PC-9 (cell line): Measurements from ENCODE around the gene TMEM171. TPM values are rescaled to one million over a fixed set of nuclear protein-coding genes. Genes with fewer than 3 reads are reported as not detected.

Source experiments
- BruUV-seq: library from RNA; stranded (reverse); fragments of 400-500 nt; replicated peaks from 2 replicates; lab custom pipeline; 2021; lab: Mats Ljungman, UMichigan
- CTCF ChIA-PET: fragments of 300-600 bp; sonication (Branson Sonifier 250); formaldehyde crosslinking; loops from one replicate; lab custom pipeline; 2022; ENCODE audit warnings: antibody characterized with exemption; lab: Charles Lee
- POLR2A ChIA-PET: fragments of 300-600 bp; sonication (Branson Sonifier 250); formaldehyde crosslinking; loops from one replicate; lab custom pipeline; 2022; ENCODE audit warnings: antibody characterized with exemption; ENCODE audit not compliant: unreplicated experiment; lab: Charles Lee
- DNase-seq, 2 experiments: peaks; one replicate each; pipeline versions ENCODE4 v3.0.0 to v3.0.0-alpha.2; 2015 to 2022; ENCODE audit warnings: mixed read lengths in 1 of 2
- H2AFZ ChIP-seq: fragments of 200-600 bp; sonication (generic); 2 replicates; pipeline ENCODE4 v1.8.1; 2017; ENCODE audit warnings: antibody characterized with exemption
- H3F3A ChIP-seq: fragments of 200-600 bp; sonication (generic); 2 replicates; pipeline ENCODE4 v1.8.1; 2017; ENCODE audit warnings: antibody characterized with exemption, mild to moderate bottlenecking, low read depth; ENCODE audit not compliant: insufficient read depth
- H3K27ac ChIP-seq: fragments of 200-600 bp; sonication (generic); 2 replicates; pipeline ENCODE4 v1.6.1; 2016; ENCODE audit warnings: mixed run types
- H3K27me3 ChIP-seq: fragments of 200-600 bp; sonication (generic); 2 replicates; pipeline ENCODE4 v1.6.1; 2016; ENCODE audit warnings: low read depth, mixed run types; ENCODE audit not compliant: insufficient read depth
- H3K36me3 ChIP-seq: fragments of 200-600 bp; sonication (generic); 2 replicates; pipeline ENCODE4 v1.6.1; 2016; ENCODE audit warnings: low read depth, mixed run types
- H3K4me1 ChIP-seq: fragments of 200-600 bp; sonication (generic); replicated peaks from 2 replicates; pipeline ENCODE4 v1.6.1; 2016; ENCODE audit warnings: mixed run types; ENCODE audit not compliant: insufficient read depth
- H3K4me2 ChIP-seq: fragments of 200-600 bp; sonication (generic); 2 replicates; pipeline ENCODE4 v1.6.1; 2017; ENCODE audit warnings: mixed run types
- H3K4me3 ChIP-seq: fragments of 200-600 bp; sonication (generic); 2 replicates; pipeline ENCODE4 v1.6.1; 2016; ENCODE audit warnings: mixed run types
- H3K79me2 ChIP-seq: fragments of 200-600 bp; sonication (generic); 2 replicates; pipeline ENCODE4 v1.6.1; 2017; ENCODE audit warnings: low read depth, mixed run types
- H3K9me2 ChIP-seq: fragments of 200-600 bp; sonication (generic); 2 replicates; pipeline ENCODE4 v1.8.1; 2017; ENCODE audit warnings: mild to moderate bottlenecking; ENCODE audit not compliant: insufficient read depth
- H3K9me3 ChIP-seq: fragments of 200-600 bp; sonication (generic); 2 replicates; pipeline ENCODE4 v1.8.1; 2016; ENCODE audit warnings: low read depth; ENCODE audit not compliant: insufficient read depth
- H4K20me1 ChIP-seq: fragments of 200-600 bp; sonication (generic); 2 replicates; pipeline ENCODE4 v1.8.1; 2017; ENCODE audit not compliant: insufficient read depth
- CTCF ChIP-seq: fragments of 200-600 bp; sonication (generic); conservative IDR thresholded peaks from 2 replicates; pipeline ENCODE4 v1.6.1; 2017; ENCODE audit warnings: mixed run types, antibody characterized with exemption, mild to moderate bottlenecking, moderate library complexity
- EZH2 ChIP-seq: fragments of 200-600 bp; sonication (generic); IDR thresholded peaks from 2 replicates; pipeline ENCODE4 v1.8.0; 2017; ENCODE audit warnings: antibody characterized with exemption, low read depth
- intact Hi-C: fragments of 100-400 bp; cut with micrococcal nuclease; formaldehyde crosslinking; loops from one replicate; pipeline ENCODE4 v1.10.0; 2022; ENCODE audit not compliant: unreplicated experiment
- total RNA-seq: library from RNA; stranded (reverse); gene quantifications from 2 replicates; pipeline ENCODE4 v1.2.3, GENCODE V29; 2021

TMEM171 gene
- total RNA-seq, 1 experiment from 2014 or later: 7.8 TPM

- no peaks in the 10 kb centered on the region for H3K27me3 ChIP-seq
- no peak overlapping the region for H3K4me3 ChIP-seq
- no peaks in the 10 kb centered on the region for H3K9me2 ChIP-seq
- H3K4me2 ChIP-seq: no peak overlapping the region
- BruUV-seq: no TSS peak
- no peaks in the 10 kb centered on the region for H4K20me1 ChIP-seq
- H3K9me3 ChIP-seq: no peaks in the 10 kb centered on the region
- no peaks in the 10 kb centered on the region for H3K79me2 ChIP-seq
- no peaks in the 10 kb centered on the region for H3F3A ChIP-seq
- ChIA-PET CTCF (no interaction called here), POLR2A (no interaction called here)
- no peak overlapping the region for H3K27ac ChIP-seq
- no peaks in the 10 kb centered on the region for H3K36me3 ChIP-seq
- no peak for DNase-seq
- intact Hi-C loops: loop anchor here (5.0 kb wide), 1 partner anchor 317 kb away; no protein-coding TSS in a partner anchor
- H3K4me1 ChIP-seq: no peaks in the 10 kb centered on the region
- TF ChIP-seq CTCF (no peak), EZH2 (no peak)
- H2AFZ ChIP-seq: no peak overlapping the region
Measured at GRCh38 chr5:73135021-73135420, 14.6 kb downstream of the TMEM171 start.

- H2AFZ ChIP-seq: no peak overlapping the region
- TF ChIP-seq EZH2: no peak
- peak; percentile 71 for TF ChIP-seq CTCF
- peak in 1 of 2 experiments; percentile 17 for DNase-seq
- ChIA-PET POLR2A (no interaction called here), CTCF (no interaction called here)
- intact Hi-C loops: loop anchor here (5.0 kb wide), 1 partner anchor 317 kb away; no protein-coding TSS in a partner anchor
- H3K27ac ChIP-seq: no peak overlapping the region
- H3K4me1 ChIP-seq: no peaks in the 10 kb centered on the region
- H3K27me3 ChIP-seq: no peaks in the 10 kb centered on the region
- no peak overlapping the region for H3K4me3 ChIP-seq
- H3K9me3 ChIP-seq: no peaks in the 10 kb centered on the region
- H3K9me2 ChIP-seq: no peaks in the 10 kb centered on the region
- H3F3A ChIP-seq: no peaks in the 10 kb centered on the region
- no peaks in the 10 kb centered on the region for H4K20me1 ChIP-seq
- BruUV-seq: no TSS peak
- H3K36me3 ChIP-seq: no peaks in the 10 kb centered on the region
- no peak overlapping the region for H3K4me2 ChIP-seq
- H3K79me2 ChIP-seq: no peaks in the 10 kb centered on the region
Measured at GRCh38 chr5:73135429-73136054, 15.2 kb downstream of the TMEM171 start.

GRCh38 chr5:73136055-73136562, 15.7 kb downstream of the TMEM171 start:
- Histone ChIP-seq H3K4me3 (no peak overlapping the region), H3K9me2 (no peaks in the 10 kb centered on the region), H2AFZ (no peak overlapping the region), H4K20me1 (no peaks in the 10 kb centered on the region), H3K4me2 (no peak overlapping the region), H3K79me2 (no peaks in the 10 kb centered on the region), H3K36me3 (no peaks in the 10 kb centered on the region), H3F3A (no peaks in the 10 kb centered on the region), H3K4me1 (no peaks in the 10 kb centered on the region), H3K27me3 (no peaks in the 10 kb centered on the region), H3K27ac (no peak overlapping the region), H3K9me3 (no peaks in the 10 kb centered on the region)
- intact Hi-C loops: loop anchor here (5.0 kb wide), 1 partner anchor 316 kb away; no protein-coding TSS in a partner anchor
- POLR2A ChIA-PET: no interaction called here
- no peak for DNase-seq
- no peak for TF ChIP-seq EZH2
- no peak for TF ChIP-seq CTCF
- CTCF ChIA-PET: no interaction called here
- no TSS peak for BruUV-seq
